Neural progenitor cell (in vitro differentiated cells): ENCODE measurements around the gene TLR3. TPM values are rescaled to one million over a fixed set of nuclear protein-coding genes. Genes with fewer than 3 reads are reported as not detected.

Experiments
- DNase-seq: peaks from one replicate; pipeline ENCODE4 v3.0.0-alpha.2; 2016; ENCODE audit warnings: low spot score
- H2AFZ ChIP-seq: fragments of 200-600 bp; sonication (generic); replicated peaks from 2 replicates; pipeline ENCODE4 v1.6.1; 2016; ENCODE audit warnings: antibody characterized with exemption
- H3F3A ChIP-seq: fragments of 200-600 bp; sonication (generic); 2 replicates; pipeline ENCODE4 v1.6.1; 2016; ENCODE audit warnings: antibody characterized with exemption, low read depth
- H3K27ac ChIP-seq: fragments of 200-600 bp; sonication (generic); 2 replicates; pipeline ENCODE4 v1.5.1; 2016; ENCODE audit warnings: mild to moderate bottlenecking
- H3K27me3 ChIP-seq: fragments of 200-600 bp; sonication (generic); 2 replicates; pipeline ENCODE4 v1.6.1; 2016; ENCODE audit warnings: mild to moderate bottlenecking, moderate library complexity
- H3K36me3 ChIP-seq: fragments of 200-600 bp; sonication (generic); 2 replicates; pipeline ENCODE4 v1.5.1; 2016
- H3K4me1 ChIP-seq: fragments of 200-600 bp; sonication (generic); 2 replicates; pipeline ENCODE4 v1.6.1; 2016; ENCODE audit warnings: mixed run types
- H3K4me2 ChIP-seq: fragments of 200-600 bp; sonication (generic); 2 replicates; pipeline ENCODE4 v1.6.1; 2016
- H3K4me3 ChIP-seq: fragments of 200-600 bp; sonication (generic); 2 replicates; pipeline ENCODE4 v1.5.1; 2016
- H3K79me2 ChIP-seq: fragments of 200-600 bp; sonication (generic); 2 replicates; pipeline ENCODE4 v1.6.1; 2016; ENCODE audit warnings: low read depth
- H3K9ac ChIP-seq: fragments of 200-600 bp; sonication (generic); 2 replicates; pipeline ENCODE4 v1.6.1; 2016
- H3K9me3 ChIP-seq: fragments of 200-600 bp; sonication (generic); 2 replicates; pipeline ENCODE4 v1.5.1; 2016; ENCODE audit warnings: low read depth
- H4K20me1 ChIP-seq: fragments of 200-600 bp; sonication (generic); 2 replicates; pipeline ENCODE4 v1.6.1; 2016; ENCODE audit warnings: low read depth
- H3K27ac Mint-ChIP-seq: 3 replicates; pipeline ENCODE4 v1.8.0; 2021; ENCODE audit warnings: mixed read lengths
- H3K27me3 Mint-ChIP-seq: 2 replicates; pipeline ENCODE4 v1.8.0; 2022; ENCODE audit warnings: low read depth, mild to moderate bottlenecking, inconsistent platforms, moderate library complexity, mixed read lengths; ENCODE audit not compliant: insufficient read depth
- H3K36me3 Mint-ChIP-seq: 3 replicates; pipeline ENCODE4 v1.8.0; 2021; ENCODE audit warnings: mixed read lengths
- H3K4me1 Mint-ChIP-seq: 3 replicates; pipeline ENCODE4 v1.8.0; 2021; ENCODE audit warnings: mixed read lengths
- H3K4me3 Mint-ChIP-seq: 3 replicates; pipeline ENCODE4 v1.8.0; 2021; ENCODE audit warnings: mild to moderate bottlenecking, moderate library complexity, mixed read lengths
- H3K9me3 Mint-ChIP-seq: 3 replicates; pipeline ENCODE4 v1.8.0; 2020; ENCODE audit warnings: mixed read lengths
- CTCF ChIP-seq: fragments of 200-600 bp; sonication (generic); IDR thresholded peaks from 2 replicates; pipeline ENCODE4 v1.5.1; 2017; ENCODE audit warnings: antibody characterized with exemption, mild to moderate bottlenecking
- EZH2 ChIP-seq: fragments of 200-600 bp; sonication (generic); IDR thresholded peaks from 2 replicates; pipeline ENCODE4 v1.6.1; 2017; ENCODE audit warnings: antibody characterized with exemption, mild to moderate bottlenecking, moderate library complexity
- EZH2phosphoT487 ChIP-seq: fragments of 200-600 bp; sonication (generic); IDR thresholded peaks from 2 replicates; pipeline ENCODE4 v1.6.1; 2017; ENCODE audit warnings: antibody characterized with exemption
- total RNA-seq: library from RNA; depleted of rRNA; stranded (reverse); fragments of >200 nt; gene quantifications from 2 replicates; pipeline ENCODE4 v1.2.3, GENCODE V29; 2015; ENCODE audit warnings: low replicate concordance

Gene TLR3
- total RNA-seq, 1 donor from 2014 or later = 0.92 TPM

- Histone ChIP-seq H3K9ac (no peak overlapping the region), H3K4me2 (no peak overlapping the region), H3K79me2 (no peaks in the 10 kb centered on the region), H3K4me3 (no peak overlapping the region), H3F3A (no peaks in the 10 kb centered on the region), H3K27ac (no peak overlapping the region), H3K27me3 (no peaks in the 10 kb centered on the region), H3K36me3 (no peaks in the 10 kb centered on the region), H3K4me1 (no peaks in the 10 kb centered on the region), H2AFZ (no peak overlapping the region), H3K9me3 (no peaks in the 10 kb centered on the region), H4K20me1 (no peaks in the 10 kb centered on the region)
- Mint-ChIP-seq H3K4me1 (no peaks in the 10 kb centered on the region), H3K27ac (no peak overlapping the region), H3K36me3 (no peaks in the 10 kb centered on the region), H3K4me3 (no peak overlapping the region), H3K27me3 (peaks cover 6% of the 10 kb centered on the region), H3K9me3 (peaks cover 9% of the 10 kb centered on the region)
- DNase-seq = no peak
- no peak for TF ChIP-seq CTCF
- no peak for TF ChIP-seq EZH2
- TF ChIP-seq EZH2phosphoT487 = no peak
Observed at GRCh38 chr4:186088523-186088922, 19.6 kb downstream of the TLR3 start.

GRCh38 chr4:186092296-186092695, 23.3 kb downstream of the TLR3 start:
- Mint-ChIP-seq H3K36me3 (no peaks in the 10 kb centered on the region), H3K27me3 (peaks cover 6% of the 10 kb centered on the region), H3K9me3 (peaks cover 9% of the 10 kb centered on the region), H3K27ac (no peak overlapping the region), H3K4me3 (no peak overlapping the region), H3K4me1 (no peaks in the 10 kb centered on the region)
- Histone ChIP-seq H3K27ac (no peak overlapping the region), H3K79me2 (no peaks in the 10 kb centered on the region), H3K4me3 (no peak overlapping the region), H3K4me1 (no peaks in the 10 kb centered on the region), H3F3A (no peaks in the 10 kb centered on the region), H3K27me3 (no peaks in the 10 kb centered on the region), H4K20me1 (no peaks in the 10 kb centered on the region), H3K9me3 (no peaks in the 10 kb centered on the region), H2AFZ (no peak overlapping the region), H3K36me3 (no peaks in the 10 kb centered on the region), H3K9ac (no peak overlapping the region), H3K4me2 (no peak overlapping the region)
- TF ChIP-seq EZH2phosphoT487 = no peak
- no peak for TF ChIP-seq EZH2
- no peak for TF ChIP-seq CTCF
- no peak for DNase-seq

- Histone ChIP-seq H3K4me2 (no peak overlapping the region), H2AFZ (no peak overlapping the region), H3K27me3 (no peaks in the 10 kb centered on the region), H3K9me3 (no peaks in the 10 kb centered on the region), H3K4me1 (no peaks in the 10 kb centered on the region), H3K79me2 (no peaks in the 10 kb centered on the region), H3K4me3 (no peak overlapping the region), H3F3A (no peaks in the 10 kb centered on the region), H3K27ac (no peak overlapping the region), H3K9ac (no peak overlapping the region), H3K36me3 (no peaks in the 10 kb centered on the region), H4K20me1 (no peaks in the 10 kb centered on the region)
- Mint-ChIP-seq H3K27ac (no peak overlapping the region), H3K4me3 (no peak overlapping the region), H3K36me3 (no peaks in the 10 kb centered on the region), H3K4me1 (no peaks in the 10 kb centered on the region), H3K27me3 (no peaks in the 10 kb centered on the region), H3K9me3 (peaks cover 5% of the 10 kb centered on the region)
- no peak for DNase-seq
- TF ChIP-seq EZH2phosphoT487 (no peak), EZH2 (no peak), CTCF (no peak)
Observed at GRCh38 chr4:186095406-186095805, 26.4 kb downstream of the TLR3 start.
